K562 (cell line): ENCODE data around the gene RNF213. TPM values are rescaled to one million over a fixed set of nuclear protein-coding genes. Genes with fewer than 3 reads are reported as not detected.

Experiments
- CCNT2 ChIP-seq: IDR thresholded peaks from 2 replicates; pipeline ENCODE4 v1.6.1; 2011; ENCODE audit warnings: borderline replicate concordance, low read depth, mild to moderate bottlenecking, moderate library complexity, mixed read lengths, low read length; ENCODE audit not compliant: insufficient read length; ENCODE audit errors: extremely low read depth
- CXXC5 ChIP-seq: fragments of 250-450 bp; sonication (Bioruptor Pico); IDR thresholded peaks from 2 replicates; pipeline ENCODE4 v1.8.0; 2022; ENCODE audit warnings: inconsistent platforms, mild to moderate bottlenecking, moderate library complexity
- IFI16 ChIP-seq: fragments of 250-450 bp; sonication (Bioruptor Pico); IDR thresholded peaks from 2 replicates; pipeline ENCODE4 v2.1.2; 2022; ENCODE audit warnings: mild to moderate bottlenecking, inconsistent platforms
- NFIC ChIP-seq: fragments of 450-650 bp; IDR thresholded peaks from 2 replicates; pipeline ENCODE4 v1.6.1; 2017; ENCODE audit warnings: mild to moderate bottlenecking, inconsistent platforms
- PHF20 ChIP-seq: fragments of 450-650 bp; IDR thresholded peaks from 2 replicates; pipeline ENCODE4 v1.6.1; 2018; ENCODE audit not compliant: partially characterized antibody
- ZBTB5 ChIP-seq: fragments of 450-650 bp; IDR thresholded peaks from 2 replicates; pipeline ENCODE4 v1.6.1; 2017; ENCODE audit warnings: antibody characterized with exemption
- ZKSCAN8 ChIP-seq: fragments of 200-800 bp; sonication (Bioruptor generic); IDR thresholded peaks from 2 replicates; pipeline ENCODE4 v1.6.1; 2016; ENCODE audit warnings: missing genetic modification characterization, missing compliant biosample characterization
- ZNF75A ChIP-seq: fragments of 450-650 bp; formaldehyde crosslinking; IDR thresholded peaks from 2 replicates; pipeline ENCODE4 v1.4.0; 2020; ENCODE audit warnings: mild to moderate bottlenecking
- polyA plus RNA-seq, 8 experiments: library from polyadenylated mRNA; depleted of rRNA in 4 of 8; stranded (reverse) in 5 of 8; unstranded in 3 of 8; fragments of >200 nt; fragmentation: Nextera tagmentation in 2 of 8; fragmentation: Illumina TruSeq in 1 of 8; extraction: Ambion mirVana in 2 of 8; extraction: Trizol in 1 of 8; gene quantifications; 2 replicates each; pipeline versions ENCODE4 v1.2.1 to v1.2.3, GENCODE V29; 2011 to 2014; ENCODE audit warnings: inconsistent platforms in 1 of 8, missing spikeins in 1 of 8
- total RNA-seq, 7 experiments: library from RNA; depleted of rRNA in 6 of 7; stranded (reverse); fragments of >200 nt in 6 of 7; fragmentation: Illumina TruSeq in 2 of 7; extraction: Trizol in 2 of 7; gene quantifications; 2 replicates each; pipeline versions ENCODE4 v1.2.1 to v1.2.3, GENCODE V29; 2011 to 2021; ENCODE audit warnings: low replicate concordance in 1 of 7
- TF ChIP-seq, protein P1 (sequence below): fragments of 450-650 bp; IDR thresholded peaks from 2 replicates; pipeline ENCODE4 v1.6.1; 2016; ENCODE audit warnings: low read depth
- TF ChIP-seq, protein P2 (sequence below): fragments of 250-450 bp; sonication (Bioruptor Pico); IDR thresholded peaks from 2 replicates; pipeline ENCODE4 v1.9.0; 2021; ENCODE audit warnings: mild to moderate bottlenecking
- TF ChIP-seq, protein P3 (sequence below): sonication (generic); formaldehyde crosslinking; IDR thresholded peaks from 2 replicates; pipeline ENCODE4 v1.8.1; 2023; ENCODE audit warnings: mild to moderate bottlenecking, missing genetic modification reagents
- TF ChIP-seq, protein P4 (sequence below): IDR thresholded peaks from 3 replicates; pipeline ENCODE4 v1.6.1; 2011; ENCODE audit warnings: borderline replicate concordance, mild to moderate bottlenecking; ENCODE audit not compliant: insufficient read length, insufficient read depth

RNF213 gene
- total and polyA plus RNA-seq, 9 of the 15 experiments (the other 6 are each of a cell fraction or from before 2014, with no cell fraction given), result 5.3 to 33.6 (median 17.9) TPM

DNA sequence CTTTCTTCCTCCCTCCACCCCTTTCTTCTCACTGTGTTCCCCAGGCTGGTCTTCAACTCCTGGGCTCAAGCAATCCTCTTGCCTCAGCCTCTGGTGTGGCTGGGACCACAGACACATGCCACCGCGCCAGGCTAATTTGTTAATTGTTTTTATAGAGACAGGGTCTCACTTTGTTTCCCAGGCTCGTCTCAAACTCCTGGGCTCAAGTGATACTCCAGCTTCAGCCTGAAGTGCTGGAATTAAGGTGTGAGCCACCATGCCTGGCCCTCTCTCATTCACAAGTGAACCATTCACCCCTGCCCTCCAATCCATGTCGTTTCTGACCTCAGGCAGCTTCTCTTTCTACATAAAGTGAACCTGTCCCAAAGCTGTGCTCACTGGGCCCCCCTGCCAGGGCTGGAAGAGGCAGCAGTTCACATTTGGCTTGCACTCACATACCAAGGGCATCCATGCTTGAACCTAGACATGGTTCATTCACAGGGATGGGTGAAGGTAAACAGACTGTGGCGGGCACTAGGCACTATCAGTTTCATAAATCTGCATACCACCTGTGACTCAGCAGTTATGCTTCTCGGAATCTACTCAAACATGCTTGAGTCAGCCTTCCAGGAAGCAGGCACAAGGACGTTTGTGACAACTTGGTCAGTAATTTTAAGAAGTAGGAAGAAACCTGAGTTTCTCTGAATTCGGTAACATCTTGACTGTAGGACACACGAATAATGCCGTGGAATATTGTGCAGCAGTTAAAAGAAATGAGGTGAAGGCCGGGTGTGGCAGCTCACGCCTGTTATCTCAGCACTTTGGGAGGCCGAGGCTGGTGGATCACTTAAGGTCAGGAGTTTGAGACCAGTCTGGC, 6.0 kb upstream of the RNF213 start (continued):
- TF ChIP-seq, protein P1, sequence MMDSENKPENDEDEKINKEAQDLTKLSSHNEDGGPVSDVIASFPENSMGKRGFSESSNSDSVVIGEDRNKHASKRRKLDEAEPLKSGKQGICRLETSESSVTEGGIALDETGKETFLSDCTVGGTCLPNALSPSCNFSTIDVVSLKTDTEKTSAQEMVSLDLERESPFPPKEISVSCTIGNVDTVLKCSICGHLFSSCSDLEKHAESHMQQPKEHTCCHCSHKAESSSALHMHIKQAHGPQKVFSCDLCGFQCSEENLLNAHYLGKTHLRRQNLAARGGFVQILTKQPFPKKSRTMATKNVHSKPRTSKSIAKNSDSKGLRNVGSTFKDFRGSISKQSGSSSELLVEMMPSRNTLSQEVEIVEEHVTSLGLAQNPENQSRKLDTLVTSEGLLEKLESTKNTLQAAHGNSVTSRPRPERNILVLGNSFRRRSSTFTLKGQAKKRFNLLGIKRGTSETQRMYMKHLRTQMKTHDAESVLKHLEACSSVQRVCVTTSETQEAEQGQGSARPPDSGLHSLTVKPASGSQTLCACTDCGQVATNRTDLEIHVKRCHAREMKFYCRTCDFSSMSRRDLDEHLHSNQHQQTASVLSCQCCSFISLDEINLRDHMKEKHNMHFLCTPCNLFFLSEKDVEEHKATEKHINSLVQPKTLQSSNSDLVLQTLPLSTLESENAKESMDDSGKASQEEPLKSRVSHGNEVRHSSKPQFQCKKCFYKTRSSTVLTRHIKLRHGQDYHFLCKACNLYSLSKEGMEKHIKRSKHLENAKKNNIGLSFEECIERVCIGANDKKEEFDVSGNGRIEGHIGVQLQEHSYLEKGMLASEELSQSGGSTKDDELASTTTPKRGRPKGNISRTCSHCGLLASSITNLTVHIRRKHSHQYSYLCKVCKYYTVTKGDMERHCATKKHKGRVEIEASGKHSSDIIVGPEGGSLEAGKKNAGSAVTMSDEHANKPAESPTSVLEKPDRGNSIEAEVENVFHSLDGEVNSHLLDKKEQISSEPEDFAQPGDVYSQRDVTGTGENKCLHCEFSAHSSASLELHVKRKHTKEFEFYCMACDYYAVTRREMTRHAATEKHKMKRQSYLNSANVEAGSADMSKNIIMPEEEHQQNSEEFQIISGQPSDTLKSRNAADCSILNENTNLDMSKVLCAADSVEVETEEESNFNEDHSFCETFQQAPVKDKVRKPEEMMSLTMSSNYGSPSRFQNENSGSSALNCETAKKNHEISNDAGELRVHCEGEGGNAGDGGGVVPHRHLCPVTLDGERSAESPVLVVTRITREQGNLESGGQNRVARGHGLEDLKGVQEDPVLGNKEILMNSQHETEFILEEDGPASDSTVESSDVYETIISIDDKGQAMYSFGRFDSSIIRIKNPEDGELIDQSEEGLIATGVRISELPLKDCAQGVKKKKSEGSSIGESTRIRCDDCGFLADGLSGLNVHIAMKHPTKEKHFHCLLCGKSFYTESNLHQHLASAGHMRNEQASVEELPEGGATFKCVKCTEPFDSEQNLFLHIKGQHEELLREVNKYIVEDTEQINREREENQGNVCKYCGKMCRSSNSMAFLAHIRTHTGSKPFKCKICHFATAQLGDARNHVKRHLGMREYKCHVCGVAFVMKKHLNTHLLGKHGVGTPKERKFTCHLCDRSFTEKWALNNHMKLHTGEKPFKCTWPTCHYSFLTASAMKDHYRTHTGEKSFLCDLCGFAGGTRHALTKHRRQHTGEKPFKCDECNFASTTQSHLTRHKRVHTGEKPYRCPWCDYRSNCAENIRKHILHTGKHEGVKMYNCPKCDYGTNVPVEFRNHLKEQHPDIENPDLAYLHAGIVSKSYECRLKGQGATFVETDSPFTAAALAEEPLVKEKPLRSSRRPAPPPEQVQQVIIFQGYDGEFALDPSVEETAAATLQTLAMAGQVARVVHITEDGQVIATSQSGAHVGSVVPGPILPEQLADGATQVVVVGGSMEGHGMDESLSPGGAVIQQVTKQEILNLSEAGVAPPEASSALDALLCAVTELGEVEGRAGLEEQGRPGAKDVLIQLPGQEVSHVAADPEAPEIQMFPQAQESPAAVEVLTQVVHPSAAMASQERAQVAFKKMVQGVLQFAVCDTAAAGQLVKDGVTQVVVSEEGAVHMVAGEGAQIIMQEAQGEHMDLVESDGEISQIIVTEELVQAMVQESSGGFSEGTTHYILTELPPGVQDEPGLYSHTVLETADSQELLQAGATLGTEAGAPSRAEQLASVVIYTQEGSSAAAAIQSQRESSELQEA, result no peak
- TF ChIP-seq ZBTB5, result peak; percentile 62; the same call in 1 of the 2 replicates
- TF ChIP-seq ZKSCAN8 (CRISPR knock-in tag), result peak; percentile 81
- TF ChIP-seq CCNT2, result no peak
- TF ChIP-seq ZNF75A (CRISPR knock-in tag), result 0 out of 2 replicates have a peak, but pooled peaks have one; percentile 46
- TF ChIP-seq, protein P2, sequence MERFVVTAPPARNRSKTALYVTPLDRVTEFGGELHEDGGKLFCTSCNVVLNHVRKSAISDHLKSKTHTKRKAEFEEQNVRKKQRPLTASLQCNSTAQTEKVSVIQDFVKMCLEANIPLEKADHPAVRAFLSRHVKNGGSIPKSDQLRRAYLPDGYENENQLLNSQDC (CRISPR knock-in tag), result peak; percentile 53; the same call in 1 of the 2 replicates
- TF ChIP-seq CXXC5 (CRISPR knock-in tag), result peak; percentile 91
- TF ChIP-seq, protein P3, sequence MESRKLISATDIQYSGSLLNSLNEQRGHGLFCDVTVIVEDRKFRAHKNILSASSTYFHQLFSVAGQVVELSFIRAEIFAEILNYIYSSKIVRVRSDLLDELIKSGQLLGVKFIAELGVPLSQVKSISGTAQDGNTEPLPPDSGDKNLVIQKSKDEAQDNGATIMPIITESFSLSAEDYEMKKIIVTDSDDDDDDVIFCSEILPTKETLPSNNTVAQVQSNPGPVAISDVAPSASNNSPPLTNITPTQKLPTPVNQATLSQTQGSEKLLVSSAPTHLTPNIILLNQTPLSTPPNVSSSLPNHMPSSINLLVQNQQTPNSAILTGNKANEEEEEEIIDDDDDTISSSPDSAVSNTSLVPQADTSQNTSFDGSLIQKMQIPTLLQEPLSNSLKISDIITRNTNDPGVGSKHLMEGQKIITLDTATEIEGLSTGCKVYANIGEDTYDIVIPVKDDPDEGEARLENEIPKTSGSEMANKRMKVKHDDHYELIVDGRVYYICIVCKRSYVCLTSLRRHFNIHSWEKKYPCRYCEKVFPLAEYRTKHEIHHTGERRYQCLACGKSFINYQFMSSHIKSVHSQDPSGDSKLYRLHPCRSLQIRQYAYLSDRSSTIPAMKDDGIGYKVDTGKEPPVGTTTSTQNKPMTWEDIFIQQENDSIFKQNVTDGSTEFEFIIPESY (CRISPR knock-in tag), result no peak
- TF ChIP-seq IFI16, result peak; percentile 75
- TF ChIP-seq, protein P4, sequence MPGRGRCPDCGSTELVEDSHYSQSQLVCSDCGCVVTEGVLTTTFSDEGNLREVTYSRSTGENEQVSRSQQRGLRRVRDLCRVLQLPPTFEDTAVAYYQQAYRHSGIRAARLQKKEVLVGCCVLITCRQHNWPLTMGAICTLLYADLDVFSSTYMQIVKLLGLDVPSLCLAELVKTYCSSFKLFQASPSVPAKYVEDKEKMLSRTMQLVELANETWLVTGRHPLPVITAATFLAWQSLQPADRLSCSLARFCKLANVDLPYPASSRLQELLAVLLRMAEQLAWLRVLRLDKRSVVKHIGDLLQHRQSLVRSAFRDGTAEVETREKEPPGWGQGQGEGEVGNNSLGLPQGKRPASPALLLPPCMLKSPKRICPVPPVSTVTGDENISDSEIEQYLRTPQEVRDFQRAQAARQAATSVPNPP, result no peak
- peak; percentile 8; the same call in 1 of the 2 replicates for TF ChIP-seq NFIC
- TF ChIP-seq PHF20, result no peak
